ENCODE results near the gene MYO6.

MYO6 gene

GRCh38 chr6:75830959-75831885 lies 82.2 kb downstream of the MYO6 start:
- no peaks in the 10 kb centered on the region for H3K36me3 ChIP-seq (ENCODE audit: insufficient read depth, low read depth, low read length)
- H3K4me3 ChIP-seq (ENCODE audit: low read length): no peak overlapping the region
- H3K9ac ChIP-seq (ENCODE audit: low read depth, low read length): no peak overlapping the region
- no peak overlapping the region for H3K27ac ChIP-seq (ENCODE audit: low read length)
- H3K4me1 ChIP-seq (ENCODE audit: insufficient read depth, low read length): no peaks in the 10 kb centered on the region
- H3K9me3 ChIP-seq (ENCODE audit: insufficient read depth, low read depth, low read length): no peaks in the 10 kb centered on the region
- H3K27me3 ChIP-seq (ENCODE audit: insufficient read depth, low read length): no peaks in the 10 kb centered on the region

GRCh38 chr6:75834447-75834846 lies 85.4 kb downstream of the MYO6 start:
- no peaks in the 10 kb centered on the region for H3K27me3 ChIP-seq (ENCODE audit: insufficient read depth, low read length)
- no peaks in the 10 kb centered on the region for H3K36me3 ChIP-seq (ENCODE audit: insufficient read depth, low read depth, low read length)
- H3K9me3 ChIP-seq (ENCODE audit: insufficient read depth, low read depth, low read length): no peaks in the 10 kb centered on the region
- no peak overlapping the region for H3K27ac ChIP-seq (ENCODE audit: low read length)
- H3K4me1 ChIP-seq (ENCODE audit: insufficient read depth, low read length): no peaks in the 10 kb centered on the region
- H3K9ac ChIP-seq (ENCODE audit: low read depth, low read length): no peak overlapping the region
- no peak overlapping the region for H3K4me3 ChIP-seq (ENCODE audit: low read length)

- H3K36me3 ChIP-seq (ENCODE audit: insufficient read depth, low read depth, low read length): no peaks in the 10 kb centered on the region; the same call in 1 of the 2 replicates
- no peak overlapping the region for H3K27ac ChIP-seq (ENCODE audit: low read length)
- H3K4me1 ChIP-seq (ENCODE audit: insufficient read depth, low read length): no peaks in the 10 kb centered on the region
- H3K27me3 ChIP-seq (ENCODE audit: insufficient read depth, low read length): no peaks in the 10 kb centered on the region
- H3K9me3 ChIP-seq (ENCODE audit: insufficient read depth, low read depth, low read length): no peaks in the 10 kb centered on the region
- no peak overlapping the region for H3K4me3 ChIP-seq (ENCODE audit: low read length)
- H3K9ac ChIP-seq (ENCODE audit: low read depth, low read length): no peak overlapping the region
Measured at GRCh38 chr6:75842191-75842590, 93.2 kb downstream of the MYO6 start.

- no peaks in the 10 kb centered on the region; the same call in 1 of the 2 replicates for H3K36me3 ChIP-seq (ENCODE audit: insufficient read depth, low read depth, low read length)
- no peaks in the 10 kb centered on the region for H3K27me3 ChIP-seq (ENCODE audit: insufficient read depth, low read length)
- no peak overlapping the region for H3K9ac ChIP-seq (ENCODE audit: low read depth, low read length)
Measured at GRCh38 chr6:75842732-75843131, 93.7 kb downstream of the MYO6 start.

GRCh38 chr6:75843396-75843795 lies 94.4 kb downstream of the MYO6 start:
- H3K27ac ChIP-seq (ENCODE audit: low read length): no peak overlapping the region
- H3K9ac ChIP-seq (ENCODE audit: low read depth, low read length): no peak overlapping the region
- no peaks in the 10 kb centered on the region for H3K27me3 ChIP-seq (ENCODE audit: insufficient read depth, low read length)
- no peaks in the 10 kb centered on the region for H3K9me3 ChIP-seq (ENCODE audit: insufficient read depth, low read depth, low read length)
- no peaks in the 10 kb centered on the region; the same call in 1 of the 2 replicates for H3K36me3 ChIP-seq (ENCODE audit: insufficient read depth, low read depth, low read length)
- no peaks in the 10 kb centered on the region for H3K4me1 ChIP-seq (ENCODE audit: insufficient read depth, low read length)
- no peak overlapping the region for H3K4me3 ChIP-seq (ENCODE audit: low read length)

More at GRCh38 chr6:75842732-75843131, 93.7 kb downstream of the MYO6 start:
- H3K4me3 ChIP-seq (ENCODE audit: low read length): no peak overlapping the region
- H3K9me3 ChIP-seq (ENCODE audit: insufficient read depth, low read depth, low read length): no peaks in the 10 kb centered on the region
- H3K27ac ChIP-seq (ENCODE audit: low read length): no peak overlapping the region
- H3K4me1 ChIP-seq (ENCODE audit: insufficient read depth, low read length): no peaks in the 10 kb centered on the region

- Histone ChIP-seq H3K27ac (ENCODE audit: low read length) (no peak overlapping the region), H3K9me3 (ENCODE audit: insufficient read depth, low read depth, low read length) (no peaks in the 10 kb centered on the region), H3K4me1 (ENCODE audit: insufficient read depth, low read length) (no peaks in the 10 kb centered on the region), H3K27me3 (ENCODE audit: insufficient read depth, low read length) (no peaks in the 10 kb centered on the region), H3K9ac (ENCODE audit: low read depth, low read length) (no peak overlapping the region), H3K36me3 (ENCODE audit: insufficient read depth, low read depth, low read length) (no peaks in the 10 kb centered on the region; the same call in 1 of the 2 replicates), H3K4me3 (ENCODE audit: low read length) (no peak overlapping the region)
Measured at GRCh38 chr6:75848274-75848673, 99.2 kb downstream of the MYO6 start.

- H3K4me3 ChIP-seq (ENCODE audit: low read length): no peak overlapping the region
- no peaks in the 10 kb centered on the region for H3K27me3 ChIP-seq (ENCODE audit: insufficient read depth, low read length)
- no peaks in the 10 kb centered on the region for H3K4me1 ChIP-seq (ENCODE audit: insufficient read depth, low read length)
- H3K27ac ChIP-seq (ENCODE audit: low read length): no peak overlapping the region
- H3K9me3 ChIP-seq (ENCODE audit: insufficient read depth, low read depth, low read length): no peaks in the 10 kb centered on the region
- H3K9ac ChIP-seq (ENCODE audit: low read depth, low read length): no peak overlapping the region
- no peaks in the 10 kb centered on the region; the same call in 1 of the 2 replicates for H3K36me3 ChIP-seq (ENCODE audit: insufficient read depth, low read depth, low read length)
Measured at GRCh38 chr6:75849329-75850025, 100.4 kb downstream of the MYO6 start.

GRCh38 chr6:75850026-75850833 lies 101.2 kb downstream of the MYO6 start:
- Histone ChIP-seq H3K9ac (ENCODE audit: low read depth, low read length) (no peak overlapping the region), H3K27ac (ENCODE audit: low read length) (no peak overlapping the region), H3K36me3 (ENCODE audit: insufficient read depth, low read depth, low read length) (no peaks in the 10 kb centered on the region; the same call in 1 of the 2 replicates), H3K4me1 (ENCODE audit: insufficient read depth, low read length) (no peaks in the 10 kb centered on the region), H3K27me3 (ENCODE audit: insufficient read depth, low read length) (no peaks in the 10 kb centered on the region), H3K4me3 (ENCODE audit: low read length) (no peak overlapping the region), H3K9me3 (ENCODE audit: insufficient read depth, low read depth, low read length) (no peaks in the 10 kb centered on the region)

GRCh38 chr6:75852721-75853120 lies 103.7 kb downstream of the MYO6 start:
- Histone ChIP-seq H3K27me3 (ENCODE audit: insufficient read depth, low read length) (no peaks in the 10 kb centered on the region), H3K4me1 (ENCODE audit: insufficient read depth, low read length) (no peaks in the 10 kb centered on the region), H3K27ac (ENCODE audit: low read length) (no peak overlapping the region), H3K9ac (ENCODE audit: low read depth, low read length) (no peak overlapping the region), H3K9me3 (ENCODE audit: insufficient read depth, low read depth, low read length) (no peaks in the 10 kb centered on the region), H3K4me3 (ENCODE audit: low read length) (no peak overlapping the region), H3K36me3 (ENCODE audit: insufficient read depth, low read depth, low read length) (no peaks in the 10 kb centered on the region; the same call in 1 of the 2 replicates)

GRCh38 chr6:75853806-75854205 lies 104.8 kb downstream of the MYO6 start:
- Histone ChIP-seq H3K9me3 (ENCODE audit: insufficient read depth, low read depth, low read length) (no peaks in the 10 kb centered on the region), H3K4me1 (ENCODE audit: insufficient read depth, low read length) (no peaks in the 10 kb centered on the region)

GRCh38 chr6:75855052-75855451 lies 106.0 kb downstream of the MYO6 start:
- H3K9me3 ChIP-seq (ENCODE audit: insufficient read depth, low read depth, low read length): no peaks in the 10 kb centered on the region
- no peak overlapping the region for H3K4me3 ChIP-seq (ENCODE audit: low read length)
- no peak overlapping the region for H3K9ac ChIP-seq (ENCODE audit: low read depth, low read length)
- no peaks in the 10 kb centered on the region for H3K4me1 ChIP-seq (ENCODE audit: insufficient read depth, low read length)
- H3K36me3 ChIP-seq (ENCODE audit: insufficient read depth, low read depth, low read length): no peaks in the 10 kb centered on the region; the same call in 1 of the 2 replicates
- H3K27ac ChIP-seq (ENCODE audit: low read length): no peak overlapping the region
- no peaks in the 10 kb centered on the region for H3K27me3 ChIP-seq (ENCODE audit: insufficient read depth, low read length)

More at GRCh38 chr6:75853806-75854205, 104.8 kb downstream of the MYO6 start:
- Histone ChIP-seq H3K36me3 (ENCODE audit: insufficient read depth, low read depth, low read length) (no peaks in the 10 kb centered on the region; the same call in 1 of the 2 replicates), H3K27ac (ENCODE audit: low read length) (no peak overlapping the region), H3K4me3 (ENCODE audit: low read length) (no peak overlapping the region), H3K27me3 (ENCODE audit: insufficient read depth, low read length) (no peaks in the 10 kb centered on the region), H3K9ac (ENCODE audit: low read depth, low read length) (no peak overlapping the region)

Data from iPS-20b (cell line).